Endodermal cell (in vitro differentiated cells): ENCODE results near the gene KPNA4. TPM values are rescaled to one million over a fixed set of nuclear protein-coding genes. Genes with fewer than 3 reads are reported as not detected.

Experiments
- DNase-seq: peaks from one replicate; pipeline ENCODE4 v3.0.0-alpha.2; 2017
- H3K27ac ChIP-seq: 2 replicates; pipeline ENCODE4 v1.5.1; 2013; ENCODE audit warnings: mild to moderate bottlenecking, low read depth, low read length, moderate library complexity
- H3K27me3 ChIP-seq: 2 replicates; pipeline ENCODE4 v1.6.1; 2013; ENCODE audit warnings: mild to moderate bottlenecking, low read length, moderate library complexity; ENCODE audit not compliant: insufficient read depth, control insufficient read depth, poor library complexity, severe bottlenecking
- H3K36me3 ChIP-seq: 2 replicates; pipeline ENCODE4 v1.7.0; 2013; ENCODE audit warnings: mild to moderate bottlenecking, low read length, moderate library complexity; ENCODE audit not compliant: control insufficient read depth, insufficient read depth
- H3K4me1 ChIP-seq: one replicate; pipeline ENCODE4 v1.7.0; 2013; ENCODE audit warnings: low read length; ENCODE audit not compliant: control insufficient read depth, insufficient read depth
- H3K4me3 ChIP-seq: 2 replicates; pipeline ENCODE4 v1.5.1; 2013; ENCODE audit warnings: mild to moderate bottlenecking, low read length, moderate library complexity
- H3K9ac ChIP-seq: 2 replicates; pipeline ENCODE4 v1.6.1; 2013; ENCODE audit warnings: mild to moderate bottlenecking, low read length, moderate library complexity; ENCODE audit not compliant: poor library complexity, severe bottlenecking; ENCODE audit errors: extremely low read depth
- H3K9me3 ChIP-seq: 2 replicates; pipeline ENCODE4 v1.6.1; 2013; ENCODE audit warnings: mild to moderate bottlenecking, low read length, moderate library complexity; ENCODE audit not compliant: control insufficient read depth
- H3K27ac Mint-ChIP-seq: 2 replicates; pipeline ENCODE4 v1.8.0; 2020; ENCODE audit warnings: mixed read lengths
- H3K27me3 Mint-ChIP-seq: 2 replicates; pipeline ENCODE4 v1.8.0; 2021; ENCODE audit warnings: mild to moderate bottlenecking, mixed read lengths; ENCODE audit not compliant: insufficient read depth
- H3K36me3 Mint-ChIP-seq: 2 replicates; pipeline ENCODE4 v1.8.0; 2020; ENCODE audit warnings: low read depth, mixed read lengths
- H3K4me1 Mint-ChIP-seq: 2 replicates; pipeline ENCODE4 v1.8.0; 2020; ENCODE audit warnings: mixed read lengths
- H3K4me3 Mint-ChIP-seq: 2 replicates; pipeline ENCODE4 v1.8.0; 2020; ENCODE audit warnings: mild to moderate bottlenecking, moderate library complexity, mixed read lengths
- H3K9me3 Mint-ChIP-seq: 2 replicates; pipeline ENCODE4 v1.8.0; 2020; ENCODE audit warnings: mild to moderate bottlenecking, mixed read lengths
- CTCF ChIP-seq: fragments of 200-600 bp; sonication (generic); conservative IDR thresholded peaks from 2 replicates; pipeline ENCODE4 v1.5.0; 2021; ENCODE audit warnings: antibody characterized with exemption, mild to moderate bottlenecking
- WGBS, 2 experiments: methylation state at CpG; one replicate each; pipeline versions ENCODE4 v1.1.5 to v1.1.7; 2013; ENCODE audit warnings: missing lambda C conversion rate in 2 of 2, mixed read lengths in 1 of 2; ENCODE audit not compliant: insufficient coverage in 1 of 2, insufficient read length in 1 of 2; 5-methylcytosine and 5-hydroxymethylcytosine counted together
- total RNA-seq, 2 donors: library from RNA; stranded (reverse); fragmentation: NEBNext Ultra II Directional in 1 of 2; extraction: Animal tissue kit (Norgen Biotek cat#: 25700) in 1 of 2; gene quantifications; 2 replicates in 1 of 2; 3 replicates in 1 of 2; pipeline ENCODE4 v1.2.1, GENCODE V29; 2021

The KPNA4 gene
- total RNA-seq, 2 donors from 2014 or later: 65.2 to 73.0 TPM

- Histone ChIP-seq H3K27ac (no peak overlapping the region), H3K9me3 (peaks cover 7% of the 10 kb centered on the region), H3K27me3 (peaks cover 22% of the 10 kb centered on the region), H3K9ac (no peak overlapping the region), H3K4me3 (no peak overlapping the region), H3K36me3 (no peaks in the 10 kb centered on the region), H3K4me1 (no peaks in the 10 kb centered on the region)
- no peak for TF ChIP-seq CTCF
- no peak overlapping the region for H3K27ac Mint-ChIP-seq
- WGBS, 2 experiments: 94% methylated on average over 2 of the region's 3 CpGs; no CpG with 5 or more reads in 1 of the 2 experiments
- peaks cover 7% of the 10 kb centered on the region for H3K4me1 Mint-ChIP-seq
- H3K9me3 Mint-ChIP-seq: peaks cover under 1% of the 10 kb centered on the region
- H3K4me3 Mint-ChIP-seq: no peak overlapping the region
- DNase-seq: no peak
- peaks cover 56% of the 10 kb centered on the region for H3K27me3 Mint-ChIP-seq
- H3K36me3 Mint-ChIP-seq: no peaks in the 10 kb centered on the region
These were observed 21.3 kb upstream of the KPNA4 start for GRCh38 chr3:160586679-160587078.

- Histone ChIP-seq H3K27me3 (peaks cover 6% of the 10 kb centered on the region), H3K36me3 (no peaks in the 10 kb centered on the region), H3K27ac (no peak overlapping the region), H3K9ac (no peak overlapping the region), H3K9me3 (no peaks in the 10 kb centered on the region), H3K4me1 (no peaks in the 10 kb centered on the region), H3K4me3 (no peak overlapping the region)
- Mint-ChIP-seq H3K9me3 (peaks cover 2% of the 10 kb centered on the region), H3K4me3 (no peak overlapping the region), H3K36me3 (no peaks in the 10 kb centered on the region), H3K27ac (no peak overlapping the region), H3K27me3 (peaks cover 40% of the 10 kb centered on the region), H3K4me1 (peaks cover 7% of the 10 kb centered on the region)
- DNase-seq: no peak
- TF ChIP-seq CTCF: no peak
These were observed 18.1 kb upstream of the KPNA4 start for GRCh38 chr3:160583451-160583850.

DNA sequence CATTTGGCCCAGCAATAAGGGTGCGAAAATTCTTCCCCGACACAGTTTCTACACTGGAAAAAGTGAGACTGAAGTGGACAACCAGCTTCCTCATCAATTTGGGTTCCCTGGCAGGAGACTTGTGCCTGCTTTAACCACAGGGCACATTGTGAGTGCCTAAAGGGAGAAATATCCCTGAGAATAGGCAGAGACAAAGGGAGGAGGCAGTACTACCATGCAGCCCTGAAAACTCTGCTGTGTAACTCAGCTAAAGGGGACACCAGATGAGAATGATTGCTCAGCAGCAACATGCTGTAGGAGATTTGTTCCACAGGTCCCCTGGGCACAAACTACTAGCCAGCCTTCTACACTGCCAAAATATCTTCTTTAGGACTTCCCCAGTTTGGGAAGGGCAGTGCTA is 15.6 kb upstream of the KPNA4 start:
- 95 to 100% methylated on average over 2 of the region's 2 CpGs for WGBS, 2 experiments
- no peak overlapping the region for H3K27ac Mint-ChIP-seq
- Histone ChIP-seq H3K36me3 (no peaks in the 10 kb centered on the region), H3K27me3 (peaks cover 6% of the 10 kb centered on the region), H3K9me3 (no peaks in the 10 kb centered on the region), H3K4me1 (no peaks in the 10 kb centered on the region), H3K4me3 (no peak overlapping the region), H3K27ac (no peak overlapping the region), H3K9ac (no peak overlapping the region)
- TF ChIP-seq CTCF: no peak
- no peaks in the 10 kb centered on the region for H3K4me1 Mint-ChIP-seq
- H3K27me3 Mint-ChIP-seq: peaks cover 25% of the 10 kb centered on the region
- H3K36me3 Mint-ChIP-seq: no peaks in the 10 kb centered on the region
- H3K9me3 Mint-ChIP-seq: peaks cover 2% of the 10 kb centered on the region
- no peak overlapping the region for H3K4me3 Mint-ChIP-seq
- no peak for DNase-seq
